IPS-18c (cell line): ENCODE data around the gene PPP5C.
"Not testable (repeated sequence)": the region's sequence is repeated elsewhere in the genome, so short reads cannot be mapped to it uniquely, and the experiment has no call there.

Experiments
- H3K4me3 ChIP-seq: 2 replicates; pipeline ENCODE4 v1.7.0; 2013; ENCODE audit warnings: low read depth, mild to moderate bottlenecking, low read length, moderate library complexity; ENCODE audit not compliant: insufficient read depth
- H3K9me3 ChIP-seq: one replicate; pipeline ENCODE4 v1.6.1; 2013; ENCODE audit warnings: mild to moderate bottlenecking, low read length, moderate library complexity; ENCODE audit not compliant: control insufficient read depth, insufficient read depth

PPP5C gene

DNA sequence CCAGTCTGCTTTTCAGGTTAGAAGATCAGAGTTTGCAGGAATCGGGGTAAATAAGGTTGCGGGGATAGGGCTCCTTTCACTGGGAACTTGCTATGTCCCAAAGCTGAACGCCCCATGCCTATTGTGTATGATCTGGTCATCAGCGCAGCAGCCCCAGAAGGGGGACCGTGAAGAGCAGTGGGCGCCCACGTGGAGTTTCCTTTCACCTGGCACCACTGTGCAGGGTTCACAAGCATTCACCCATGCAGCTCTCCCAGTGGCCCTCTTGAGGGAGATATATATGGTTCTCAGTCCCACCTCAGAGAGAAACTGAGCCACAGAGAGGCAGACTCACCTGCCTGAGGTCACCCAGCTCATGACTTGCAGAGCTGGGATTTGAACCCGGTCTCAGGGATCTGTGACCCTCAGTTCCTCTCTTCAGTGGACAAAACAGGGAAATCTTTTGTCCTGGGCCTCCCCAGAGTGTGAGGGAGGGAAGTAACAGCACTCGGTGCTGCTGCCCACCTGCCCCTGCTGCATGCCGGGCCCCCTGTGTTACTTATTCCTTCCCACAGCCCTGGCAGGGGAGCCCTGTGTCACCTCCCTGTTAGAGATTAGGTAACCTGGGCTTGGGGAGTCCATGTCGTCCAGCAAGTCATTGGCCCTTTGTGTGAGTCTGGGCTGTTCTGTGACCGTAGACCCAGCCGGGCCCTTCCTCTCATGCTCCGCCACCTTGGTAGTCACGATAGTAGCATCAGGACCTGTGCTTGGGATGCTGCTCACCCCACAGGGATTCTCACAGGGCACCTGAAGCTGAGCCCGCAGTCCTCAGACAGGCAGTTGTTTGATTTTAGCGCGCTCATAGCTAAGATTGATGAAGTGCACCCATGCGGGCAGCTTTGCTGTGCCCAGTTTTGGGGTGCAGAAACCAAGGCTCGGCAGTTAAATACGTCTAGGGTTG is 27.9 kb downstream of the PPP5C start:
- no peaks in the 10 kb centered on the region for H3K9me3 ChIP-seq
- H3K4me3 ChIP-seq: peak overlapping the region; percentile 15; the same call in 1 of the 2 replicates

DNA sequence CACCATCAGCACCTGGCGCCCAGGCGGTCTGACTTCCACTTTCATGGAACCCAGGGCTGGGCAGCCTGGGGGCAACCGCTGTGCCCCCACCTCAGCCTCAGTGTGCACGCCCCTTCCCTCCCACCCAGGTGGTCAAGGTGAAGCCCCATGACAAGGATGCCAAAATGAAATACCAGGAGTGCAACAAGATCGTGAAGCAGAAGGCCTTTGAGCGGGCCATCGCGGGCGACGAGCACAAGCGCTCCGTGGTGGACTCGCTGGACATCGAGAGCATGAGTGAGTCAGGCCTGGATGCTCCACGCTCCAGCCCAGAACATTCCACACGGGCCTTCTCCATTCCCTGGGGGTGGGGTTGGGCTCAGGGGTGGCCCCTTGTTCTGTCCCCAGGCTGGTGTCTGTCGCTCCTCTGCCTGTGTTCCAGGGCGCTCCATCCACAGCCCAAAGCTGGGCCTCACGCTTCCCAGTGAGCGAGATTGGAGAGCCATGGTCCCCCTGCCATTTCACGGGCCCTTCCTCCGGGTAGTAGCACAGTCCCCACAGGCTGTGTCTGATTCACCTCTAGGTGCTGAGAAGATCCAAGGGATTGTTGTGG is 28.7 kb downstream of the PPP5C start:
- H3K4me3 ChIP-seq, H3K9me3 ChIP-seq: not testable (repeated sequence)

DNA sequence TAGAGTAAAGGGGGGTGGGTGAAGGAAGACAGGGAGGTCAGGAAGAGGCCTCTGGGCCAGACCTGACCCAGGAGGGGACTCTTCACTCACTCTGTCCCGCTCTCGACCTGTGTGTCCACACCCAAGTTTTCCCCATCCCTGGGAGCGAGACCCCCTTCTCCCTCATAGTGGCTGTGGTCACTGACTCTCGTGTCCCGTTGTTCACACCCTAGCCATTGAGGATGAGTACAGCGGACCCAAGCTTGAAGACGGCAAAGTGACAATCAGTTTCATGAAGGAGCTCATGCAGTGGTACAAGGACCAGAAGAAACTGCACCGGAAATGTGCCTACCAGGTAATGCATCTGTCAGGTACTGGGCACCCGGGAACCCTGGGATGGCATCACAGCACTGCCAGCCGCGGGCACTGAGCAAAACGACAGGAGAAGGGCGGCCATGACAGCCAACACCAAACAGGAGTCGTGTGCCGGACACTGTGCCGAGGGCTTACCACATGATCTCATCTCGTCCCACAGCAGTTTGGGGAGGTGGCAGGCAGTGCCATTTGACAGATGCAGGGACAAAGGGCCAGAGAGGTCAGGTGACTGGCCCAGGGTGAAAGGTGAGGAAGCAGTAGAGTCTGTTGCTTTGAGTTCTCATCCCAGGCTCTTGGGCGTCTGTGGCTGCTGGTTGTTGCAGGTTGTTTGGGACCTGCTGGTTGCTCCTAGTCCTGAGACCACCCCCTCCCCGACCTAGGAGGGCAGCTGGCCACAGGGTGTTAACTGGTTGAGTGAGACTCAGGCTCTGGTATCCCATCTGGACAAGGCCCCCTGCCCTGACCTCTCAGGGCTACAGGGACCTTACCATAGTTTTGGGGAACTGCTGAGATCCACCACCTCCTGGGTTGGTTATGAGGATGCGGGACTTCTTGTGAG is 29.6 kb downstream of the PPP5C start:
- Histone ChIP-seq H3K4me3 (no peak overlapping the region), H3K9me3 (no peaks in the 10 kb centered on the region)

DNA sequence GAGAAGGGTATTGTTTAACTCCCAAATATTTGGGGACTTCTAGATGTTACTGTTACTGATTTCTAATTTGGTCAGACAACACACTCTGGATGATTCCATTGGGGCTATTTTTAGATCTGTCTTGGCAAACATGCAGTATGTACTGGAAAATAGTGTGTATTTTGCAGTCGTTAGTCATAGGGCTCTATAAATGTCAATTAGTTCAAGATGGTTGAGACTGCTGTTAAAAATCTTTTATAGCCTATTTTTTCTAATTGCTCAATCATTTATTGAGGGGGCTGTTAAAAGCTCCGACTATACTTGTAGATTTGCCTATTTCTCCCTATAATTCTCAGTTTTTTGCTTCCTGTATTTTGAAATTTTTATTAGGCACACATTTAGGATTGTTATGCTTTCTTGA is 31.4 kb downstream of the PPP5C start:
- no peaks in the 10 kb centered on the region for H3K9me3 ChIP-seq
- H3K4me3 ChIP-seq: no peak overlapping the region

DNA sequence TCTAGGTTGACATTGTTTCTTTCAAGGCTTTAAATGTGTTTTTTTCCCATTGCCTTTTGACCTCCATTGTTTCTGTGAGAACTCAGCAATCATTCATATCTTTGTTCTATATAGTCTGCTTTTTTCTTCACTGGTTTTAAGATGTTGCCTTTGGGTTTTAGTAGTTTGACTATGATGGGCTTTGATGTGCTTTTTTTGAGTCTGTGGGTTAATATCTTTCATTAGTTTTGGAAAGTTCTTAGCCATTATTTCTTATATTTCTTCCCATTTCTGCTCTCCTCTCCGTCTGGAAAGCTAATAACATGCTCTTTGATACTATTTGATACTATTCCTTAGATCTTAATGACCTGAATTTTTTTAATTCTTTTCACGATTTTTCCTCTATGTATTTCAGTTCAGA is 33.8 kb downstream of the PPP5C start:
- Histone ChIP-seq H3K9me3 (no peaks in the 10 kb centered on the region), H3K4me3 (no peak overlapping the region)

DNA sequence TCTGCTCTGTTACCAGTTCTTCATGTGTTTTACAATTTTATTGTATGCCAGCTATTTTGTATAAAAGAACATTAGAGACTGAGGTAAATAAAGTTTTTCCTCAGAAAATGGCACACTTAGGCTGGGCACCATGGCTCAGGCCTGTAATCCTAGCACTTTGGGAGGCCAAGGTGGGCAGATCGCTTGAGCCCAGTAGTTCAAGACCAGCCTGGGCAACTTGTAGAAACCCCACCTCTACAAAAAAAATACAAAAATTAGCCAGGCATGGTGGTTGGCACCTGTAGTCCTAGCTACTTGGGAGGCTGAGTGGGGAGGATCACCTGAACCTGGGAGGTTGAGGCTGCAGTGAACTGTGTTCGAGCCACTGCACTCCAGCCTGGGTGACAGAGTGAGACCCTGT is 34.5 kb downstream of the PPP5C start:
- H3K9me3 ChIP-seq: no peaks in the 10 kb centered on the region
- no peak overlapping the region for H3K4me3 ChIP-seq

DNA sequence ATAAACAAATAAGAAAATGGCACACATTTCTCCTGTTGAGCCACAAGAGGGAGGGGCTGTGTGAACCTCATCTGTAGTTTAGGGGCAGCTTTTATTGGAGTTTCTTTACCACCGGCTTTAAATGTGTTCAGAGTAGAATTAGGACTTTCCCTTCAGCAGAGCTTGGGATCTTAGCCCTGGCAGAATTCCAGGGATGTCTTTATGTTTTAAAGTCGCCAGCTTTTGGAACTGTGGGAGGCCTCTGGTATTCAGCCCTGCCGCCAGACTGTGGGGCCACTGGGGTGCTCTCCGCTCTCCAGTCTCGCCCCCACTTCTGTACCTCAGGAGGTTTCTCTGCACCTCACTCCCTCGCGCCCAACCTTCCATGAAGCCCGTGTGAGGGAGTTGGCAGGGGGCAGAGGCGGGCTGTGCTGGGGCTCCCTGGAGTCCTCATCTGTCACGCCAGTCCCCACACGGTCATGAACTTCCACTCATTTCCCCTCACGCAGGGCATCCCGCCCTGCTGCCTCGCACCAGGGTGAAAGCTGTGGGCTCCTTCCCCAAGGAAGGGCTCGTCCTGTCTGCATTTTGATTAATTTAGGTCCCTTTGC is 35.0 kb downstream of the PPP5C start:
- no peak overlapping the region for H3K4me3 ChIP-seq

DNA sequence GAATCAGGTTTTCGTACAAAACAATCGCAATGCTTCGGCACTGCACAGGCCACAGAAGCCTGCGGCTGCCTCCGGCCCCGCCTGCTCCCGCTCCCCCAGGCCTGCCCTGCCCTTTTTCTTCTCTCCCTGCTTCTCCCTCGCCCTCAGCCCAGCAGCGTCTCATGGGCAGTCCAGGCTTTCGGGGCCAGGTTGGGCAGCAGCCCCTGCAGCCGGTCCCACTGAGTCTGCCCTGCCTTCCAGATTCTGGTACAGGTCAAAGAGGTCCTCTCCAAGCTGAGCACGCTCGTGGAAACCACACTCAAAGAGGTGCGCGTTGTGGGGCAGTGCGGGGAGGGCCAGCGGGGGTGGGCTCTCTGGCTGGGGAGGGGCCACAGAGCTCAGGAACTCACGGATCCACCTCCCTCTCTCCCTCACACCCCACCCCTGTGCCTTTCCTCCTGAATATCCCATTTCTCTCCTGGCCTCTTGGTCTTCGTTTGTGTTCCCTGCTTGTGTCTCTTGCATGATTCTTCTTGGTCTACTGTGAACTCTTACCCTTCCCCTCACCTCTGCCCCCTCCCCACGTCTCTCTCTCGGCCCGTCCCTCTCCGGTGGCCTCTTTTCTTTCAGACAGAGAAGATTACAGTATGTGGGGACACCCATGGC is 36.4 kb downstream of the PPP5C start:
- H3K9me3 ChIP-seq: no peaks in the 10 kb centered on the region
- H3K4me3 ChIP-seq: no peak overlapping the region

More for the DNA sequence above, 35.0 kb downstream of the PPP5C start:
- no peaks in the 10 kb centered on the region for H3K9me3 ChIP-seq

DNA sequence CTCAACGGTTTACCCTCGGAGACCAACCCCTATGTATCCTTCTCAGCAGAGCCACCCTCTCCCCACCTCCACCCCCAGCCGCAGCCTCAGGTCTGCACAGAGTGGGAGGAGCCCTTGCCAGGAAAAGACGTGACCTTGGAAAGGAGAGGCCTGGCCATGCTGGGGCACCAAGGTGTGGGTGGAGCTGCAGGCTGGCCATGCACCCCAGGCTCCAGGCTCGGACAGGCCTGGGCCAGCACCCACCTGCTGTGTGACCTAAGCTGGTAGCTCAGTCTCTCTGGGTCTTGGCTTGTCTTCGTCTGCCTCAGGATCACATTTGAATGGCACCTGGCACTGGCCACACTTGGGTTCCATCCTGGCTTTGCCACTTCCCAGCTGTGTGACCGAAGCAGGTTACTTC is 37.0 kb downstream of the PPP5C start:
- Histone ChIP-seq H3K4me3 (no peak overlapping the region), H3K9me3 (no peaks in the 10 kb centered on the region)

DNA sequence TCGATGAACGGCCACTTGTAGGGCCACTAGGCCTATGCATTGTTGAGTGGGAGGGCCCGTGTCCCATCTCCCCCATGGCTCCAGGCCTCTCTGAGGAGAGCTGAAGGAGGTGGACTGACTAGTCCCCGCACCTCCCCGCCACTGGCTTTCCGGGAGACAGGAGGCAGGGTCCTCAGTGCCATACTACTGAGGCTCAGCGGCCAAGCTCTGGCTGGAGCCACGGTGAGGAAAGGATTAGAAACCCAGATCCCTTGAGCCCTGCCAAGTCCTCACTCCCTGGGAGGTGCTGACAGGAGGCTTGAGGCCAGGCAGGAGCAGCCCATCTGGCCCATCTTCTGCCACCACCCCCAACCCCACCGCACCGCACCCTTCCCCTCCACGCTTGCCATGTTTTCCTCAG is 37.5 kb downstream of the PPP5C start:
- Histone ChIP-seq H3K4me3 (no peak overlapping the region), H3K9me3 (no peaks in the 10 kb centered on the region)

DNA sequence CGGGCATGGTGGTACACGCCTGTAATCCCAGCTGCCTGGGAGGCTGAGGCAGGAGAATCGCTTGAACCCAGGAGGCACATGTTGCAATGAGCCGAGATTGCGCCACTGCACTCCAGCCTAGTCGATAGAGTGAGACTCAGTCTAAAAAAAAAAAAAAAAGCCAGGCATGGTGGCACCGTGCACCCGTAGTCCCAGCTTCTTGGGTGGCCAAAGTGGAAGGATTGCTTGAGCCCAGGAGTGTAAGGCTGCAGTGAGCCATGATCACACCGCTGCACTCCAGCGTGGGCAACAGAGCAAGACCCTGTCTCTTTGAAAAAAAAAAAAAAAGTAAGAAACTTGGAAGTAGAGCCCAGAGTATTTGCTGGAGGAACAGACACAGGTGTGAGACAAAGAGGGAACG is 38.7 kb downstream of the PPP5C start:
- Histone ChIP-seq H3K4me3 (no peak overlapping the region), H3K9me3 (peaks cover 2% of the 10 kb centered on the region)

DNA sequence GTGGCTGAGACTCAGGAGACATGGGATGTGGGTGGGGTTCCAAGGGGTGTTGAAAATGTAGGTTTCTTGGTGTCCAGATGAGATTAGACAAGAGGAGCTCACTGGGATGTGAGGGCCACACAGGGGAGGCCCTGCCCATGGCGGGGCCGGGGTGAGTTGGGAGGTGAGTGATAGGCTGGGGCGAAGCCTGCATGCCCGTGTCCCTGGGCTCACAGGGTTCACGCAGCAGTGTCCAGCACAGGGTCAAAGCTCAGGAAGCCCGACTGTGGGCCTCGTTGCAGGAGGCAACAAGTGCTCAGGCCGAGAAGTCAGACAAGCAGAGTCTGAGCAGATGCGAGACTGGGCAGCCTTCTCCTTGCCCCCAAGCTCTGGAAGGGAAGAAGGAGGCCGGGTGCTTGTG is 39.3 kb downstream of the PPP5C start:
- Histone ChIP-seq H3K4me3 (no peak overlapping the region), H3K9me3 (peaks cover 2% of the 10 kb centered on the region)

DNA sequence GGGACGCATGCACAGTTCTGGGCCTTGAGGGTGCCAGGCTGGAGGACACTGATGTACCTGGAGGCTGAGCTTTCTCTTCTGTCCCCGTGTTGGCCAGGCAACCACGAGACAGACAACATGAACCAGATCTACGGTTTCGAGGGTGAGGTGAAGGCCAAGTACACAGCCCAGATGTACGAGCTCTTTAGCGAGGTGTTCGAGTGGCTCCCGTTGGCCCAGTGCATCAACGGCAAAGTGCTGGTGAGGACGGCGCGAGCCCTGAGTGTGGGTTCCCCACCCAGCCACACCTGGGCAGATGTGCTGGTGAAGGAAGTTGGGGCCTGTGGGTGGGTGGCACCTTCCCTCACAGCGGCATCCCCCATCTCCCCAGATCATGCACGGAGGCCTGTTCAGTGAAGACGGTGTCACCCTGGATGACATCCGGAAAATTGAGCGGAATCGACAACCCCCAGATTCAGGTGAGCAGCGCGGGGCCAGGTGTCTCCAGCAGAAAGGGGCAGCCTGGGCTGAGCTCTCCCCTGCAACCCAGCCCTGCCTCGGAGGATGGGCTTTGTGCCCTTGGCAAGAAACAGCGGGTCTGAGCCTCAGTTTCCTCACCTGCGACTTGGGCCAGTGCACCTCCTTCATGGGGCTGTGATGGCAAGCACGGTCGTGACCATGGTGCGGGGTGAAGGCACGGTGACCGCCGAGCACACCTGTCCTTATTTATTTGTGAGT is 40.3 kb downstream of the PPP5C start:
- Histone ChIP-seq H3K9me3 (peaks cover 2% of the 10 kb centered on the region), H3K4me3 (no peak overlapping the region)

DNA sequence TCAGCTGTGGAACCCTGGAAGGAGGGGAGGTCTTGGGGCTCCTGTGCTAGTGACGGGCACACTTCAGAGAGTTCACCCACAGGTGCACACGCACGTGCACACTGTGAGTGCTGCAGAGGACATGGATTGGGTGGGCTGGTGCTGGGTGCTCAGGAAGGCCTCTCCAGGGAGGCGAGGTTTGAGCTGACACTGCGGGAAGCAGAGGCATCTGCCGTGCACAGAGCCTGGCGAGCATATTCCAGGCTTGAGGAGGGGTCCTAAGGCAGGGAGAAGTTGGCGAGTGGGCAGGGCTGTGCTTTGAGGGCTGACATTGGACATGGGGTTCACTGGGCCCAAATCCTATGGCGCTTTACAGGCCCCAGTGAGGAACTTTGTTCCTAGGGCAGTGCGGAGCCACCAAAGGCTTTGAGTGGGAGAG is 40.8 kb downstream of the PPP5C start:
- peaks cover 2% of the 10 kb centered on the region for H3K9me3 ChIP-seq
- no peak overlapping the region for H3K4me3 ChIP-seq

DNA sequence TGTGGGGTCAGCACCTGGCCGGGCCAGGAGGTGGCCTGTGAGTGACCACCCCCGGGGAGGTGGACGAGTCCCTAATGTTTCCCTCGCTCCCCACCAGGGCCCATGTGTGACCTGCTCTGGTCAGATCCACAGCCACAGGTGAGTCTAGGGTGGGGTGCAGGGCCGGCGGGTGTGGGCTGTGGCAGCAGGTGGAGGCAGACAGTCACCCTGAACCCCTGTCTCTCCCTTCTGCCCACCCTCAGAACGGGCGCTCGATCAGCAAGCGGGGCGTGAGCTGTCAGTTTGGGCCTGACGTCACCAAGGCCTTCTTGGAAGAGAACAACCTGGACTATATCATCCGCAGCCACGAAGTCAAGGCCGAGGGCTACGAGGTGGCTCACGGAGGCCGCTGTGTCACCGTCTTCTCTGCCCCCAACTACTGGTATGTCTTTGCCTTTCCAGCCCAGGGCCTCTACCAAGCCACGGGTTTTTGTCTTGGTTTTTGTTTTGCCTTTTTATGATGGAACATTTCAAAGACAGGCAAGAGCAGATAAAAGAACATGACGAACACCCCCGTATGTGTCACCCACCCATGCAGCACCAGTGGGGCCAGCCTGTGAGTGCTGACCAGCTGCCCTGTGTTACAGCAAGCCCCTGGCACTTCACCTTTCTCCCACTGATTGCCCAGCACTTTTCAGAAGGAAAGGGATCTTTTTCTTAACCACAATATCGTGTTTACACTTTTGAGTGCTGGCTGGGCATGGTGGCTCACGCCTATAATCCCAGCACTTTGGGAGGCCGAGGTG is 41.6 kb downstream of the PPP5C start:
- peaks cover 2% of the 10 kb centered on the region for H3K9me3 ChIP-seq
- H3K4me3 ChIP-seq: no peak overlapping the region
